ENCODE results near the gene SPOP. TPM values are rescaled to one million over a fixed set of nuclear protein-coding genes. Genes with fewer than 3 reads are reported as not detected.

The SPOP gene
- total and polyA plus RNA-seq, 2 experiments from 2014 or later = 13.9 to 18.6 TPM

- TF ChIP-seq, protein P1, sequence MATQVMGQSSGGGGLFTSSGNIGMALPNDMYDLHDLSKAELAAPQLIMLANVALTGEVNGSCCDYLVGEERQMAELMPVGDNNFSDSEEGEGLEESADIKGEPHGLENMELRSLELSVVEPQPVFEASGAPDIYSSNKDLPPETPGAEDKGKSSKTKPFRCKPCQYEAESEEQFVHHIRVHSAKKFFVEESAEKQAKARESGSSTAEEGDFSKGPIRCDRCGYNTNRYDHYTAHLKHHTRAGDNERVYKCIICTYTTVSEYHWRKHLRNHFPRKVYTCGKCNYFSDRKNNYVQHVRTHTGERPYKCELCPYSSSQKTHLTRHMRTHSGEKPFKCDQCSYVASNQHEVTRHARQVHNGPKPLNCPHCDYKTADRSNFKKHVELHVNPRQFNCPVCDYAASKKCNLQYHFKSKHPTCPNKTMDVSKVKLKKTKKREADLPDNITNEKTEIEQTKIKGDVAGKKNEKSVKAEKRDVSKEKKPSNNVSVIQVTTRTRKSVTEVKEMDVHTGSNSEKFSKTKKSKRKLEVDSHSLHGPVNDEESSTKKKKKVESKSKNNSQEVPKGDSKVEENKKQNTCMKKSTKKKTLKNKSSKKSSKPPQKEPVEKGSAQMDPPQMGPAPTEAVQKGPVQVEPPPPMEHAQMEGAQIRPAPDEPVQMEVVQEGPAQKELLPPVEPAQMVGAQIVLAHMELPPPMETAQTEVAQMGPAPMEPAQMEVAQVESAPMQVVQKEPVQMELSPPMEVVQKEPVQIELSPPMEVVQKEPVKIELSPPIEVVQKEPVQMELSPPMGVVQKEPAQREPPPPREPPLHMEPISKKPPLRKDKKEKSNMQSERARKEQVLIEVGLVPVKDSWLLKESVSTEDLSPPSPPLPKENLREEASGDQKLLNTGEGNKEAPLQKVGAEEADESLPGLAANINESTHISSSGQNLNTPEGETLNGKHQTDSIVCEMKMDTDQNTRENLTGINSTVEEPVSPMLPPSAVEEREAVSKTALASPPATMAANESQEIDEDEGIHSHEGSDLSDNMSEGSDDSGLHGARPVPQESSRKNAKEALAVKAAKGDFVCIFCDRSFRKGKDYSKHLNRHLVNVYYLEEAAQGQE (IDR thresholded peaks at IDR 0.05; ENCODE audit: unreplicated experiment) = no peak
- no peak for TF ChIP-seq NANOG (IDR thresholded peaks at IDR 0.05; ENCODE audit: borderline replicate concordance)
These were observed 37.3 kb upstream of the SPOP start (continued) for GRCh38 chr17:49715216-49715615.

DNA sequence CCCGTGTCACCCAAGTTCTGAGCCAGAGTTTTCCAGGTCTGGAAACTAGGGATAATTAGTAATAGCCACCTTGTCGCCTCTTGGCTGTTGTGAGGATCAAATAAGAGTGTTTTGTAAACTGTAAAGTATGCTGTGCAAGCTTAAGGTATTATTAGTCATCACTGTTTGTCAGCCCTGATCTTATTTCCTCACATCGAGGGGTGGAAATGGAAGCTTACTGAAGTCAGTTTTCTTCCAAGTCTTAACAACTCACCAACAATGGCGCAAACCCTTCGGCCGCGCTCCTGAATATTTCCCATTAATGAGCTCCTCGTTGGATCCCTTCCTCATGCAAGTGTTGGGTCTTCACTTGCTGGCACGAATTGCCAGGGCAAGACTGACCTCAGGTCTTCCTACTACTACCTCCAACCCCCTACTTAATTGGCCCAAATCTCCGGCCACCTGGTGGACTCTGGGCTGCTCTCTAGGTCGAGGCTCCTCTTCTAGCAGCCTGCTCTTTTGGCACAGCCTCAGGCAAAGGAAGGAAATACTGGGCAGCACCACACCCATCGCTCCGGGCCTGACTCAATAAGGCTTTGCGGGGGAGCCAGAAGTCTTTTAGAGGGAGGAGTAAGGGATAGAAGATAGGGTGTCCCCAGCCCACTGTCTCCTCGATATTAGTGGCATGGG is 30.8 kb upstream of the SPOP start:
- TF ChIP-seq ZNF331 (CRISPR knock-in tag; IDR thresholded peaks at IDR 0.05; ENCODE audit: low read depth) = no peak
- TF ChIP-seq, protein P2, sequence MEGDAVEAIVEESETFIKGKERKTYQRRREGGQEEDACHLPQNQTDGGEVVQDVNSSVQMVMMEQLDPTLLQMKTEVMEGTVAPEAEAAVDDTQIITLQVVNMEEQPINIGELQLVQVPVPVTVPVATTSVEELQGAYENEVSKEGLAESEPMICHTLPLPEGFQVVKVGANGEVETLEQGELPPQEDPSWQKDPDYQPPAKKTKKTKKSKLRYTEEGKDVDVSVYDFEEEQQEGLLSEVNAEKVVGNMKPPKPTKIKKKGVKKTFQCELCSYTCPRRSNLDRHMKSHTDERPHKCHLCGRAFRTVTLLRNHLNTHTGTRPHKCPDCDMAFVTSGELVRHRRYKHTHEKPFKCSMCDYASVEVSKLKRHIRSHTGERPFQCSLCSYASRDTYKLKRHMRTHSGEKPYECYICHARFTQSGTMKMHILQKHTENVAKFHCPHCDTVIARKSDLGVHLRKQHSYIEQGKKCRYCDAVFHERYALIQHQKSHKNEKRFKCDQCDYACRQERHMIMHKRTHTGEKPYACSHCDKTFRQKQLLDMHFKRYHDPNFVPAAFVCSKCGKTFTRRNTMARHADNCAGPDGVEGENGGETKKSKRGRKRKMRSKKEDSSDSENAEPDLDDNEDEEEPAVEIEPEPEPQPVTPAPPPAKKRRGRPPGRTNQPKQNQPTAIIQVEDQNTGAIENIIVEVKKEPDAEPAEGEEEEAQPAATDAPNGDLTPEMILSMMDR (conservative IDR thresholded peaks at IDR 0.05; ENCODE audit: low read depth in 2 of 2) = peak in 1 of 2 experiments; percentile 6; a peak in 1 of 4 replicates
- Mint-ChIP-seq H3K9me3 (no peaks in the 10 kb centered on the region), H3K4me3 (peak overlapping the region; percentile 92; the same call in 2 of the 3 replicates), H3K36me3 (ENCODE audit: low read depth) (peaks cover 35% of the 10 kb centered on the region), H3K27ac (peak overlapping the region; percentile 76), H3K27me3 (ENCODE audit: insufficient read depth, low read depth, poor library complexity) (peaks cover 10% of the 10 kb centered on the region), H3K4me1 (peaks cover 16% of the 10 kb centered on the region)
- Histone ChIP-seq H4K20me1 (replicated peaks; ENCODE audit: insufficient read depth) (no peaks in the 10 kb centered on the region), H3F3A (replicated peaks; ENCODE audit: low read depth) (peaks cover 14% of the 10 kb centered on the region; the same call in 1 of the 2 replicates), H2AFZ (no peak overlapping the region), H3K79me2 (replicated peaks; ENCODE audit: insufficient read depth) (peaks cover 13% of the 10 kb centered on the region), H3K27ac (ENCODE audit: low read depth) (peak overlapping the region; percentile 73), H3K4me2 (no peak overlapping the region), H3K9me2 (ENCODE audit: insufficient read depth) (no peaks in the 10 kb centered on the region), H3K4me3 (no peak overlapping the region), H3K4me1 (ENCODE audit: insufficient read depth) (peaks cover 3% of the 10 kb centered on the region; the same call in 1 of the 2 replicates), H3K27me3 (ENCODE audit: insufficient read depth) (no peaks in the 10 kb centered on the region), H3K36me3 (ENCODE audit: insufficient read depth) (peaks cover 12% of the 10 kb centered on the region)
- peak; percentile 15 for ATAC-seq
- peak; percentile 61 for DNase-seq (ENCODE audit: low spot score)

All from GM23338 (cell line).